Activated T-helper 1 cell treated with anti-CD3 and anti-CD28 coated beads, Interleukin-2, amount 50 U/mL, for 16 hours (primary cell): ENCODE results near the gene FUT4.
"Not testable (repeated sequence)": the region's sequence is repeated elsewhere in the genome, so short reads cannot be mapped to it uniquely, and the experiment has no call there.

Source experiments
- DNase-seq, 2 donors: peaks; one replicate each; pipeline ENCODE4 v3.0.0-alpha.2; 2020; ENCODE audit warnings: low read depth in 1 of 2, low spot score in 1 of 2

Gene FUT4

DNA sequence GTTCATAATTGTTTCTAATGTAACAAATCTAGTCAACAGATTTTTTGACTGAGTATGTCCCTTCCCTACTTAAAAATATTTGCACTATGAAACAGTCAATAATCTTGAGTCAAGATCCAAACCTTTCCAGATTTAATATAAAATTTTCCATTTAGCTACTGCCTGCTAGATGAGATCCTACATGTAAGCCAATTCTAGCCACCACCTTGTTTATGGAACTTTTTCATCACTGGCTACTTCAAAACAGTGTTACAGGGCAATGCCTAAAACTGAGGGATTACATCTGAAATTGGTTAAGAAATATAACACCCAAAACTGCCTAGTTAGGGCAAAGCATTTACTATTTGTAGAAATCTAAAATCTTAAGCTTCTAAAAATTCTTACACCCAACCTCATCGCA, 10.5 kb upstream of the FUT4 start:
- DNase-seq: no peak

DNA sequence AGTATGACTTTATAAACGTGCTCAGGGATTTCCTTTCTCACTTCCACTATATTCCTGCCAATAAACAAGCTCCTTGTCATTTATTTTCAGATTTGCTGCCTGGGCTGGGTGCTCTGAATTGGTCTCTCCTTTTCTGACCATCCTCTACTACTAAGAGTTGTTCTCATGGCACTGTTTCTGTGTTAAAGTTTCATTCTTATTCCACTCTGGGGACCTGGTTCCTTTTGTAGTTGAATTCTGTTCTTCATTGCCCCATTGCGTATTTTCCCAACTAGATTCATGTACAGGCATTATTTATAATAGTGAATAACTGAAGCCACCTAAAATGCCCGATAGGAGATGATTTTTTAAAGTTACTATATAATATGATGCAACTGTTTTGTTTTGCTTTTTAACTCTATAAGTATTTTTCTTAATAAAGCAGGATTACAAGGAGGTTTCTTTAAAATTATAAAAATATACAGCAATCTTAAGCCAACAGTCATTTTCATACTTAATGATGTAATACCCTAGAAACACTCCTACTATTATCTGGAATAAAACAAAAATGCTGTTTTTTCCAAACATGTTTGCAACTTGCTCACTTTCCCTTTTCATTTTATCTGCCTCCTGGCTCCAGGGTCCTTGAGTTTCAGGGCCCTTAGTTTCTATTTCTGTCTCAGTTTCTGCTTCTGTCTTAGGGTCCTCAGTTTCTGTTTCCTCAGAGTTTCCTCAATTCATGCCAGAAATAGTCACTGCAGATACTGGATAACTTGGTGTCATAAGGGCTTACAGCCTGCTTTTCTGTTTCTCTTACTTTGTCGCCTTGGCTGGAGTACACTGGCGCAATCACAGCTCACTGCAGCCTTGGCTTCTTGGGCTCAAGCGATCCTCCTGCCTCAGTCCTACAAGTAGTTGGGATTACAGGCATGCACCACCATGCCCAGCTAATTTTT, 9.8 kb upstream of the FUT4 start:
- DNase-seq: no peak

DNA sequence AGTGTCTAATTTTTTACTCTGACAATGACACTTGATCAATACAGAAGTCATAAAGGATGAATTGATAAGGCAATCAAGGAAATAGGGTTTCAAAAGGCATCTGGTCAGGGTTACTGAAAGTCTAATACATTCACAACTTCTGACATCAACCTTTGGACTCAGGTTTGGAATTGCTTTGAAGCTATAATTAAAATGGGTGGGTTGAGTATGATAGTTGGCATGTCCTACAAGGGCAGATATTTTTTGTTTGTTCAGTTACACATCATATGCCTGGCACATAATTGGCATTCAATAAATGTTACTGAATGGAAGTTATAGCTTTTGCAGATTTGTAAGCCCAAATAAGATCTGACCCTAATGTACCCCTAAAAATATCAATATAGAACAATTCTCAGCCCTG, 7.3 kb upstream of the FUT4 start:
- no peak for DNase-seq

DNA sequence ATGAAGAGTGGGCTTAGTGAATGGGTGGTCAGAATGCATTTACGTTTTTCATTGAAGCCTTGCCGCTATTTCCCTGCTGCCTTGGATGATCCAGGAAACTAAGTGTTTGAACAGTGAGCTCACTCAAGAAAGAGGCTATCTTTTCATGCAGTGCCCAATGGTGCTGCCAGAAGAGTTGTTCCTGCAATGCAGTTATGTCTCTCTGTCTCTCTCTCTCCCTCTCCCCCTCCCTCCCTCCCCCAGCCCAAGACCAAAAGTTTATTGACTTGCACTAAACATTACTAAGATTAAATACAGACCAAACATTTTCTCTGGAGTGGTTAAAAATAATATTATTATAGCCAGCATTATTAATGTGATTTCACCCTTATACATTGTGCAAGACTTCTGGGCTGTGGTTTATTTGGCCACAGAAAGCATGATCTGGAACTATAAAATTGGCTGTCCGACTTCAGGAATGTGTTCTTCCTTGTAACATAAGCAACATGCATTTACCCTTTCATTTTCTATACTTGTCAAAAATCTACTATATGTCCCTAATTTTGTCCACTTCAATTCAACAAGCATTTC, 6.6 kb upstream of the FUT4 start:
- no peak for DNase-seq

- no peak for DNase-seq
Observed at GRCh38 chr11:94539420-94539819, 4.3 kb upstream of the FUT4 start.

- peak in 1 of 2 donors; percentile 1 for DNase-seq
Observed at GRCh38 chr11:94544646-94545263, 1.0 kb downstream of the FUT4 start.

GRCh38 chr11:94545264-94546161, 1.8 kb downstream of the FUT4 start:
- no peak for DNase-seq

DNA sequence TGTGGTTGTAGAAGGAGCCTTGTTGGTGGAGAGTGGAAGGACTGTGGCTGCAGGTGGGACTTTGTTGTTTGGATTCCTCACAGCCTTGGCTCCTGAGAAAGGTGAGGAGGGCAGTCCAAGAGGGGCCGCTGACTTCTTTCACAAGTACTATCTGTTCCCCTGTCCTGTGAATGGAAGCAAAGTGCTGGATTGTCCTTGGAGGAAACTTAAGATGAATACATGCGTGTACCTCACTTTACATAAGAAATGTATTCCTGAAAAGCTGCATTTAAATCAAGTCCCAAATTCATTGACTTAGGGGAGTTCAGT, 2.4 kb downstream of the FUT4 start:
- DNase-seq: no peak

GRCh38 chr11:94546886-94547285, 3.2 kb downstream of the FUT4 start:
- no peak for DNase-seq

DNA sequence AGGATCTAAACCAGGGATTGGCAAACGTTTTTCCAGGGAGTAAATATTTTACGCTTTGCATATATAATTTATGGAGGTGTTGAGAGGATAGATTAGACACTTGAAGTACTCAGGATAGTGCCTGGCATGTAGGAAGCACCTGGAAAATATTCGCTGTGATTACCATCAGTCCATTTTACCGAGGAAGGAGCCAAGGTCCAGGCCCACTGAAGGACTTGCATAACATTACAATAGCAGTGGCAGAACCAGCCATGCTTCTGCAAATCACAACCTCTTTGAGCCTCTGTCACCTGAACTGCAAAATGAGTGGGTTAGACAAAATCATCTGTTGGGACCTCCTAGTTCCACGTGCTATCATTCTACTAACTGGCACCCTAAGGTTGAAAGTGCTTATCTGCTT, 5.4 kb downstream of the FUT4 start:
- no peak for DNase-seq

GRCh38 chr11:94550513-94550912, 6.8 kb downstream of the FUT4 start:
- DNase-seq: no peak

DNA sequence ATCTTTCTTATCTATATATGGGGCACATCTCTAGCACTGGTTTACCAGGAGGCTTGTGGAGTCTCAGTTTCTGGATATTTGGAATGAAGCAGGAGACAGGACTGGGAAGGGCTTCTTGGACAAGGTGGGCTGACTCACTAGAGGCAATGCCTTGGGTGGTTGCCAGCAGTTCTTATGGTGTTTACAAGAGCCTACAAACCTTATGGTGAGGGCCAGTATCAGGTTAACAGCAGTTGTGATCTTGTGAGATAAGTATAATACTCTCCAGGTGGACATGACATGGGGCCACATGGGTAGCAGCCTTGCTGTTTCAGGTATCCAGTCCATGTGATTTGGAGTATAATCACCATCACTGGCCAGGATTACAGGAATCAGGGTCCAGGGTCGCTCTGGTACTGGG, 10.2 kb downstream of the FUT4 start:
- DNase-seq: no peak

DNA sequence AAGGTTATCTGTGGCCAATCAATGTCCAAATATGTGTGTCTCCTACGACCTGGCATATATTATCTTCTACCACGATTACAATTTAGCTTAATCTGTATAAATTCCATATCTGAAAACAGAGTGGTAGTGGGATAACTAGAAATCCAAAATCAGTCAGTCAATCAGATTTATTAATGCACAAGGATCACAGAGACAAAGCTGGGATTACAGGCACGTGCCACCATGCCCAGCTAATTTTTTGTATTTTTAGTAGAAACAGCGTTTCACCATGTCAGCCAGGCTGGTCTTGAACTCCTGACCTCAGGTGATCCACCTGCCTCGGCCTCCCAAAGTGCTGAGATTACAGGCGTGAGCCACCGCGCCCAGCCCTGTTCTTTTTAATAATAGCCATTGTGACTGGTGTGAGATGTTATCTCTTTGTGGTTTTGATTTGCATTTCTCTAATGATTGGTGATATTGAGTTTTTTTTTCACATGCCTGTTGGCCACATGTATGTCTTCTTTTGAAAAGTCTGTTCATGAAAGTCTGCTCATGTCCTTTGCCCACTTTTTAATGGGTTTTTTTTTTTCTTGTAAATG, 12.1 kb downstream of the FUT4 start:
- DNase-seq: not testable (repeated sequence)

- no peak for DNase-seq
Observed at GRCh38 chr11:94557421-94557820, 13.7 kb downstream of the FUT4 start.

- DNase-seq: no peak
Observed at GRCh38 chr11:94557992-94558391, 14.3 kb downstream of the FUT4 start.

DNA sequence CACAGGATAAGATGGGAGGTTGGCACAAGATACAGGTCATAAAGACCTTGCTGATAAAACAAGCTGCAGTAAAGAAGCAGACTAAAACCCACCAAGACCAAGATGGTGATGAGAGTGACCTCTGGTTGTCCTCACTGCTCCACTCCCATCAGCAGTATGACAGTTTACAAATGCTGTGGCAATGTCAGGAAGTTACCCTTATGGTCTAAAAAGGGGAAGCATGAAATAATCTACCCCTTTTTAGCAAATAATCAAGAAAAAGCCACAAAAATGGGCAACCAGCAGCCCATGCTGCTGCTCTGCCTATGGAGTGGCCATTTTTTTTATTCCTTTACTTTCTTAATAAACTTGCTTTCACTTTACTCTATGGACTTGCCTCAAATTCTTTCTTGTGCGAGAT, 14.7 kb downstream of the FUT4 start:
- DNase-seq: no peak

DNA sequence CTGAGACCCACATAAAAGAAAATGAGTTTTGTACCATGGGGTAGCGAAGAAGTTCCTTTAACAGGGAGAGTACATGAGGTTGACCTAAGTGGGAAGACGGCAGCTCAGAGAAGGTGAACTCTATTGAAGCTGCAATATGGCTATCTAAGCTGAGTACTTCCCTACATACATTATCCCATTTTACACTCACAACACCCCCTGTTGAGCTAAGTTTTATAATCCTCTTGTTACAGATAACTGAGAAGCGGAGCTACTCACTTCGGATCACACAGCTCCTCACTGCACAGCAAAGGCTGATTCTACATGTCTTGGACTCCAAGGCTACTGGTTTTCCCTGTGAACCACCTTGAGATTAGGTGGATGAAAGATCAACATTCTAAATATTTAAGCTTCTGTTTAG, 15.2 kb downstream of the FUT4 start:
- DNase-seq: no peak

GRCh38 chr11:94559361-94559760, 15.6 kb downstream of the FUT4 start:
- DNase-seq: no peak

DNA sequence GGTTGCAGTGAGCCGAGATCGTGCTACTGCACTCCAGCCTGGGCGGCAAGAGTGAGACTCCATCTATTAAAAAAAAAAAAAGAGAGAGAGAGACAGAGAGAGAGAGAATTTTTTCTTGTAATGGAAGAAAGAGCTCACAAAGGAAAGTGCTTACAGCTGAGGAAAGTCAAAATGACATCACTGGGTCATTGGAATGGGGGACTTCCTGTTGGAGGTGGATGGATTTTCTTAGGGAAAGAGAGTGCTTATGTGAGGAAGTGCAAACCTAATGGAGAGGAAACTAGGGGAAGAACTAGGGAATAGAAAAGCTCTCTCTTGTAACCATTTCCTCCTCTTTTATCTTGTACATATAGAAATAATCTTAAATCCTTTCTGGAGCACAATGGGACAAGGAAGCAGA, 17.1 kb downstream of the FUT4 start:
- DNase-seq: no peak

DNA sequence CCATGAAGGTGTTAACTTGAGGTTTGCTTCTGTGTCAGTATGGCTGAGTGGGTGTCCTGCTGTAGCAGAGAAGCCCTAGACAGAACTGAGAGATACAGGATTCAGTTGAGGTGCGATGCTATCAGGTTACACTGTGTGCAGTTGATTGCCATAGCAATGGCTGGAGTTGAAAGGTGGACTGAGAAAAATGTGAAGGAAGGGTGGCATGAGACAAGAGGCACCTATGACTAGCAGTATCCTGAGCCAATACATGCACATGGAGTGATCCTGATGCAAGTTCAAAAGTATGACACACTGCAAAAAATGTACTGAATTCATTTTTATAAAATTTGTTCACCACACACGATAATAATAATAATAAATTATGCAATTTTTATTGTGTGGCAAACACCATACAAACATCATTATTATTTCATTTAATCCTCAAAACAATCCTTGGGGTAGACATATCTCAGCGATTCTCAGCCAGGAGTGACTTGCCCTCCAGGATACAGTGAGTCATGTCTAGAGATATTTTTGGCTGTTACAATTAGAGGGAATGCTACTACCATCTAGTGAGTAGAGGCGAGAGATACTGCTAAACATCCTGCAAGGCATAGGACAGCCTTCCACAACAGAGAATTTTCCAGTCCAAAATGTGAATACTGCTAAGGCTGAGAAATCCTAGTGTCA, 19.6 kb downstream of the FUT4 start:
- no peak for DNase-seq
